ENCODE results near the gene KCNT1.

Gene KCNT1

DNA sequence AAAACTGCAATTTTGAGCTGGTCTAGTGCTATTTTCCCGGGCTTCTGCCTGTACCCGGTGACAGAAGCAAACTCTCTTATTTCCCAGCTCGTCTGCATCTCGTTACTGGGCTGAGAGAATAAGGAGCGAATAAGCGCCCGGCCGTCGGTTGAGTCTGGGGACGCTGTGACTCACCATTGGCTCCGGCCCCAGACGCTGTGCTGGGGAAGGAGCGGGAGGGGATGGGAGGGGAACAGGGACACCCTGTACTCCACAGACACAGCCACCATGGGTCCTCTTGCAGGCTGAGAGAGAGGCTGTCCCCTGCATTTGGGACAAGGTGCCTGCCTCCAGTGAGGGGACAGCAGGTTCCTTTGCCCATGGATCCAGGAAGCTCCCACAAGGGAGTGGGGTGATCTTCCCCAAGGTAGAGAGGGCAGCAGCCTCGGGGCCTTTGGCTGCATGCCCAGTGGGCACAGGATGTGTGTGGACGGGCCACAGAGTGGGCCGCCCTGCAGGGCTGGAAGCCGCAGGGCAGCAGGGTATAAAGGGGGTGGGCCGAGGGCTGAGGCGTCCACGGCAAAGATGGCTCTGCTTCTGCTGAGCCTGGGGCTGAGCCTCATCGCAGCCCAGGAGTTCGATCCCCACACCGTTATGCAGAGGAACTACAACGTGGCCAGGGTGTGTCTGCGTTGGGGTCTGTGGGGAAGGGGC lies 39.1 kb upstream of the KCNT1 start, which contains the start of gene LCN9:
TSS of gene LCN9 (plus strand) at position 552 of the 693 bp plus-strand sequence. CDS start at position 565, 13 bp downstream.
- no peak within 1 kb of the TSS for H3K4me3 ChIP-seq (ENCODE audit: low read depth, low read length)
- TF ChIP-seq CTCF (IDR thresholded peaks at IDR 0.05; ENCODE audit: insufficient read depth, low read length, missing control alignments): no peak
- ChIA-PET POLR2A (no interaction called here), CTCF (no interaction called here)
- DNase-seq (ENCODE audit: low read depth, low spot score): no peak

- CTCF ChIA-PET: no interaction called here
- TF ChIP-seq CTCF (IDR thresholded peaks at IDR 0.05; ENCODE audit: insufficient read depth, low read length, missing control alignments): no peak
- no peak for DNase-seq (ENCODE audit: low read depth, low spot score)
- POLR2A ChIA-PET: no interaction called here
- no peak overlapping the region for H3K4me3 ChIP-seq (ENCODE audit: low read depth, low read length)
Observed at GRCh38 chr9:135663451-135663770, 38.6 kb upstream of the KCNT1 start.

DNA sequence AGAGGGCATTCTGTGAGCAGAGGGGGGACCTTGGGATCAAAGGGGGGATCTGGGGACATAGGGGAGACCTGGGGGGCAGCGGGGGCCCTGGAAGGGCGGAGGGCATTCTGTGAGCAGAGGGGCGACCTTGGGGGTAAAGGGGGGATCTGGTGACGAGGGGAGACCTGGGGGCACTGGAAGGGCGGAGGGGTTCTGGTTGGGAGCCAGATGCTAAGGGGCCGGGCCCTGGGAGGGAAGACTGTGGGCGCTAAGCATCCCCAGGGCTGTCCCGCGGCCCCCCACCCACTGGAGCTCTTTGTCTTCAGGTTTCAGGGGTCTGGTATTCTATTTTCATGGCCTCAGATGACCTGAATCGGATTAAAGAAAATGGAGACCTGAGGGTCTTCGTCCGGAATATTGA lies 38.1 kb upstream of the KCNT1 start:
- ChIA-PET POLR2A (no interaction called here), CTCF (no interaction called here)
- DNase-seq (ENCODE audit: low read depth, low spot score): no peak
- TF ChIP-seq CTCF (IDR thresholded peaks at IDR 0.05; ENCODE audit: insufficient read depth, low read length, missing control alignments): no peak
- H3K4me3 ChIP-seq (ENCODE audit: low read depth, low read length): no peak overlapping the region

- CTCF ChIA-PET: no interaction called here
- DNase-seq (ENCODE audit: low read depth, low spot score): no peak
- POLR2A ChIA-PET: no interaction called here
- TF ChIP-seq CTCF (IDR thresholded peaks at IDR 0.05; ENCODE audit: insufficient read depth, low read length, missing control alignments): no peak
- no peak overlapping the region for H3K4me3 ChIP-seq (ENCODE audit: low read depth, low read length)
Observed at GRCh38 chr9:135664266-135664665, 37.7 kb upstream of the KCNT1 start.

- no peak for TF ChIP-seq CTCF (IDR thresholded peaks at IDR 0.05; ENCODE audit: insufficient read depth, low read length, missing control alignments)
- CTCF ChIA-PET: no interaction called here
- no peak overlapping the region for H3K4me3 ChIP-seq (ENCODE audit: low read depth, low read length)
- POLR2A ChIA-PET: no interaction called here
- no peak for DNase-seq (ENCODE audit: low read depth, low spot score)
Observed at GRCh38 chr9:135664801-135665794, 36.9 kb upstream of the KCNT1 start.

- no peak for TF ChIP-seq CTCF (IDR thresholded peaks at IDR 0.05; ENCODE audit: insufficient read depth, low read length, missing control alignments)
- no peak for DNase-seq (ENCODE audit: low read depth, low spot score)
- no peak overlapping the region for H3K4me3 ChIP-seq (ENCODE audit: low read depth, low read length)
- ChIA-PET POLR2A (no interaction called here), CTCF (no interaction called here)
Observed at GRCh38 chr9:135665795-135666189, 36.2 kb upstream of the KCNT1 start.

All from AG04449 (cell line).